ENCODE measurements around the gene HSD3B7. TPM values are rescaled to one million over a fixed set of nuclear protein-coding genes. Genes with fewer than 3 reads are reported as not detected.

Gene HSD3B7
- total and polyA plus RNA-seq, 7 donors: 9.0 to 36.1 (median 15.5) TPM

- TF ChIP-seq POLR2A (IDR thresholded peaks at IDR 0.05): no peak
- TF ChIP-seq EP300 (IDR thresholded peaks at IDR 0.05): no peak
- TF ChIP-seq POLR2AphosphoS5 (IDR thresholded peaks at IDR 0.05): no peak
- TF ChIP-seq, protein P1, sequence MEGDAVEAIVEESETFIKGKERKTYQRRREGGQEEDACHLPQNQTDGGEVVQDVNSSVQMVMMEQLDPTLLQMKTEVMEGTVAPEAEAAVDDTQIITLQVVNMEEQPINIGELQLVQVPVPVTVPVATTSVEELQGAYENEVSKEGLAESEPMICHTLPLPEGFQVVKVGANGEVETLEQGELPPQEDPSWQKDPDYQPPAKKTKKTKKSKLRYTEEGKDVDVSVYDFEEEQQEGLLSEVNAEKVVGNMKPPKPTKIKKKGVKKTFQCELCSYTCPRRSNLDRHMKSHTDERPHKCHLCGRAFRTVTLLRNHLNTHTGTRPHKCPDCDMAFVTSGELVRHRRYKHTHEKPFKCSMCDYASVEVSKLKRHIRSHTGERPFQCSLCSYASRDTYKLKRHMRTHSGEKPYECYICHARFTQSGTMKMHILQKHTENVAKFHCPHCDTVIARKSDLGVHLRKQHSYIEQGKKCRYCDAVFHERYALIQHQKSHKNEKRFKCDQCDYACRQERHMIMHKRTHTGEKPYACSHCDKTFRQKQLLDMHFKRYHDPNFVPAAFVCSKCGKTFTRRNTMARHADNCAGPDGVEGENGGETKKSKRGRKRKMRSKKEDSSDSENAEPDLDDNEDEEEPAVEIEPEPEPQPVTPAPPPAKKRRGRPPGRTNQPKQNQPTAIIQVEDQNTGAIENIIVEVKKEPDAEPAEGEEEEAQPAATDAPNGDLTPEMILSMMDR (IDR thresholded peaks at IDR 0.05): no peak
- Histone ChIP-seq H3K27ac (no peak overlapping the region), H3K9me3 (no peaks in the 10 kb centered on the region), H3K4me3 (no peak overlapping the region), H3K27me3 (peaks cover 2 to 22% (median 6%) of the 10 kb centered on the region in 3 donors), H3K36me3 (no peaks in the 10 kb centered on the region), H3K4me1 (no peaks in the 10 kb centered on the region)
- WGBS, 2 donors: 64 to 89% methylated on average over 2 of the region's 2 CpGs
- DNase-seq: no peak
- intact Hi-C loops (cut with DNase I): no loop called here
These were observed 19.7 kb downstream of the HSD3B7 start for GRCh38 chr16:31004658-31005057.

DNA sequence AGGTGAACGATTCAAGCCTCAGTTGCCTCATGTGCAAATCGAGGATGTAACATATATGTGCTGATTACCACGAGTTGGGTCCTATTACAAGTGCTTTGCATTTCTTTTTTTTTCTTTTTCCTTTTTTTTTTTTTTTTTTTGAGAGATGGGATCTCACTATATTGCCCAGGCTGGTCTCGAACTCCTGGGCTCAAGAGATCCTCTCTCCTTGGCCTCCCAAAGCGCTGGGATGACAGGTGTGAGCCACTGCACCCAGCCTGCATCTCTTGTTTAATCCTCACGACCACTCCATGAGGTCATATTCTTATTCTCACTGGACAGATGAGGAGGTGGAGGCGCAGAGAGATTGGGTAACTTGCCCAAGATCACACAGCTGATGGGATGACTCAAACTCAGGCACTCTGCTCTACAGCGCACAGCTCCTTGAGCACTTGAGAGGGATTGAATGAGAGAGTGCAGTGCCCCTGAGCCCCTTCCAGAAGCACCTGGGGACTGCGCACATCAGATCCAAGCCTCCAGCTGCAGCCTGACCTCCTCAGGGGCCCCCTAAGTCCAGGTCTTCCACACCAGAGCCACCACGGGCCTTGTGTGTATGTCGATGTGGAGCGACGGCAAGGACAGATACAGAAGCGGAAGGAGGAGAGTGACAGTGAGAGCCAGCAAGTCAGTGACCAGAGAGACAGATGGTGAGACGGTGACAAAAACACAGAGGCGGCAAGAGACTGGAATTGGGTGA lies 20.5 kb downstream of the HSD3B7 start:
- H3K4me1 ChIP-seq: peaks cover 0 to under 1% (median 0%) of the 10 kb centered on the region in 4 donors
- DNase-seq: no peak
- H3K36me3 ChIP-seq: no peaks in the 10 kb centered on the region
- H3K9me3 ChIP-seq: no peaks in the 10 kb centered on the region
- no peak overlapping the region for H3K27ac ChIP-seq
- TF ChIP-seq POLR2AphosphoS5 (IDR thresholded peaks at IDR 0.05): no peak
- H3K4me3 ChIP-seq: no peak overlapping the region
- intact Hi-C loops (cut with DNase I): no loop called here
- 66 to 76% methylated on average over 16 of the region's 16 CpGs for WGBS, 2 donors
- peaks cover 6 to 30% (median 14%) of the 10 kb centered on the region in 3 donors for H3K27me3 ChIP-seq

DNA sequence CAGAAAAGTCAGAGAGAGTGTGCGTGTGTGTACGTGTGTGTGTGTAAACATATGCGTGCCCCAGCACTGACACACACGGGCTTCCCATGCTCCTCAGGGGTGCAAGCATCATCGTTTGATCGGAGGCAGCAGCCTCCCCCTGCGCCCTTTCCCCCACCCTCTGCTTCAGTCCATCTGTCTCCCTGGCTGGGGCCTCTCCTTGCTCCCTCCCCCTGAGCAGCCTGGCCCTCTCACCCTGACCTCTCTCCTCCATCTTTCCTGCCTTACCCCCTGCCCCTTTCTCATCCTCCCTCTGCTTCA lies 21.0 kb downstream of the HSD3B7 start:
- Histone ChIP-seq H3K4me1 (peaks cover 0 to 5% (median 2%) of the 10 kb centered on the region in 4 donors), H3K9me3 (no peaks in the 10 kb centered on the region), H3K27ac (no peak overlapping the region), H3K27me3 (peaks cover 9 to 35% (median 19%) of the 10 kb centered on the region in 3 donors), H3K4me3 (no peak overlapping the region), H3K36me3 (no peaks in the 10 kb centered on the region)
- WGBS, 2 donors: 28 to 56% methylated on average over 7 of the region's 7 CpGs
- TF ChIP-seq EP300 (IDR thresholded peaks at IDR 0.05) (no peak), POLR2A (IDR thresholded peaks at IDR 0.05) (no peak), POLR2AphosphoS5 (IDR thresholded peaks at IDR 0.05) (no peak)
- TF ChIP-seq, protein P1 (IDR thresholded peaks at IDR 0.05): no peak
- intact Hi-C loops (cut with DNase I): no loop called here
- DNase-seq: no peak

- Histone ChIP-seq H3K4me3 (no peak overlapping the region), H3K27me3 (peaks cover 12 to 41% (median 25%) of the 10 kb centered on the region in 3 donors), H3K27ac (no peak overlapping the region), H3K4me1 (peaks cover 0 to 5% (median 2%) of the 10 kb centered on the region in 4 donors), H3K9me3 (no peaks in the 10 kb centered on the region), H3K36me3 (no peaks in the 10 kb centered on the region)
- 74 to 87% methylated on average over 8 of the region's 8 CpGs for WGBS, 2 donors
- no peak for TF ChIP-seq POLR2AphosphoS5 (IDR thresholded peaks at IDR 0.05)
- intact Hi-C loops (cut with DNase I): no loop called here
- DNase-seq: no peak
These were observed 21.6 kb downstream of the HSD3B7 start for GRCh38 chr16:31006589-31006988.

- WGBS, 2 donors: 46 to 68% methylated on average over 6 of the region's 6 CpGs
These were observed 22.7 kb downstream of the HSD3B7 start for GRCh38 chr16:31007684-31008083.

More at GRCh38 chr16:31007684-31008083, 22.7 kb downstream of the HSD3B7 start:
- DNase-seq: no peak
- peaks cover 12 to 52% (median 31%) of the 10 kb centered on the region in 3 donors for H3K27me3 ChIP-seq
- TF ChIP-seq, protein P1 (IDR thresholded peaks at IDR 0.05): no peak
- TF ChIP-seq EP300 (IDR thresholded peaks at IDR 0.05) (no peak), POLR2AphosphoS5 (IDR thresholded peaks at IDR 0.05) (no peak), POLR2A (IDR thresholded peaks at IDR 0.05) (no peak)
- no peaks in the 10 kb centered on the region for H3K36me3 ChIP-seq
- H3K9me3 ChIP-seq: no peaks in the 10 kb centered on the region
- intact Hi-C loops (cut with DNase I): no loop called here
- peaks cover 0 to 5% (median 2%) of the 10 kb centered on the region in 4 donors for H3K4me1 ChIP-seq
- H3K4me3 ChIP-seq: no peak overlapping the region
- no peak overlapping the region for H3K27ac ChIP-seq
